ENCODE measurements around the gene RASAL1. TPM values are rescaled to one million over a fixed set of nuclear protein-coding genes. Genes with fewer than 3 reads are reported as not detected.

Gene RASAL1
- total and polyA plus RNA-seq, 5 experiments from 2014 or later, result 0.13 to 0.76 (median 0.44) TPM

GRCh38 chr12:113058553-113058952 is 77.0 kb downstream of the RASAL1 start:
- Mint-ChIP-seq H3K9me3 (no peaks in the 10 kb centered on the region), H3K36me3 (peaks cover 0 to 2% (median 0%) of the 10 kb centered on the region in 3 donors), H3K27ac (no peak overlapping the region), H3K4me3 (peak overlapping the region in 1 of 10 donors; percentile 16), H3K4me1 (peaks cover 6 to 31% (median 15%) of the 10 kb centered on the region in 4 donors), H3K27me3 (peaks cover 0 to 2% (median 0%) of the 10 kb centered on the region in 5 donors)
- POLR2A ChIA-PET, result no interaction called here
- ATAC-seq (no peak), DNase-seq (no peak)

GRCh38 chr12:113057565-113058485 is 77.7 kb downstream of the RASAL1 start:
- H3K4me1 Mint-ChIP-seq, result peaks cover 10 to 33% (median 19%) of the 10 kb centered on the region in 4 donors
- peak overlapping the region in 4 of 10 donors; percentile 24 to 41 (median 30) for H3K27ac Mint-ChIP-seq
- POLR2A ChIA-PET, result no interaction called here
- peaks cover 0 to 2% (median 0%) of the 10 kb centered on the region in 5 donors for H3K27me3 Mint-ChIP-seq
- ATAC-seq (no peak), DNase-seq (no peak)
- H3K4me3 Mint-ChIP-seq, result peak overlapping the region; percentile 29 to 84 (median 68)
- H3K36me3 Mint-ChIP-seq, result peaks cover 0 to 2% (median 0%) of the 10 kb centered on the region in 3 donors
- H3K9me3 Mint-ChIP-seq, result no peaks in the 10 kb centered on the region

DNA sequence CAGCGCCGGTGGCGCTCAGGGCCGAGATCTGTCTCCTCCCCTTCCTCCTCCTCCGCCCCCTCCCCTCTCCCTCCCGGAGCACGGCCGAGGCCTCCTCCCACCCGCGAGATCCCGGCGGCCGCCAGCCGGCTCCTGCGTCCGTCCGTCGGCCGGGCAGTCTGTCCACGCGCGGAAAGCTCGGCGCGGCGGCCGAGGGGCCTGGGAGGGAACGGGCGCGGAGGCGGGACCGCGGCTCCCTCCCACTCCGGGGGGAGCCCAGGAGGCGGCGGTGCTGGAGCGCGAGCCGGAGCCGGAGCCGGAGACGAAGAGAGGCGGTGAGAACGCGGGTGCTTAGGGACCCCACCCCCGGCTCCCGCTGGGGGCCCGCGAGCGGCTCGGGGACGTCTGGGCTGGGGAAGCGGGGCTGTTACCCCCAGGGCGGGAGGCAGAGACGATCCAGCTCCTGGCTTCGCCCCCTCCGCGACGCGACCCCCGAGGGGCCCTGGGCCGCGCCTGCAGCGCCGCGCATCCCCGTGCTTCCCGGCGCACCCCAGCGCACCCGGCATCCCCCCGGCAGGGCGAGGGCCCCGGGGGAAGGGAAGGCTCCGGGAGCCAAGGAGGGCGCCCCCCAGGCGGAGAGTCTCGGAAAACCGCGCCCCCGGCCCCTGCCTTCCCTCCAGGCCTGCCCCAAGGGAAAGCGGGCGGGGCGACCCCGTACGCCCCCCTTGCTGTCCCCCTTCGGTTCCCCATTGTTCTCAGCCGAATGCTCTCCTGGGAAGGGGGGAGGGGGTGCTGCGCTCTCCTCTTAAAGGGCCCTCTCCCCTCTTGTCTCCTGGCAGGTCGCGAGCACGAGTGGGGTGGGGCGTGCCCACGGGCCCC is 78.7 kb downstream of the RASAL1 start, which contains the start of gene DTX1:
Gene DTX1 (plus strand): TSS at position 100 of the 858 bp plus-strand sequence. CDS start 1,463 bp downstream, outside the sequence.
- Mint-ChIP-seq H3K4me1 (peaks cover 10 to 33% (median 28%) of the 10 kb centered on the region in 4 donors), H3K9me3 (no peaks in the 10 kb centered on the region), H3K27me3 (peaks cover 0 to 2% (median 0%) of the 10 kb centered on the region in 5 donors), H3K36me3 (peaks cover 0 to 2% (median 0%) of the 10 kb centered on the region in 3 donors), H3K4me3 (peak within 1 kb of the TSS; percentile 73 to 89 (median 77)), H3K27ac (peak within 1 kb of the TSS in 9 of 10 donors; percentile 11 to 77 (median 39))
- peak in 8 of 10 donors; percentile 4 to 39 (median 32) for DNase-seq
- POLR2A ChIA-PET, result no interaction called here
- ATAC-seq, result peak; percentile 78 to 91

DNA sequence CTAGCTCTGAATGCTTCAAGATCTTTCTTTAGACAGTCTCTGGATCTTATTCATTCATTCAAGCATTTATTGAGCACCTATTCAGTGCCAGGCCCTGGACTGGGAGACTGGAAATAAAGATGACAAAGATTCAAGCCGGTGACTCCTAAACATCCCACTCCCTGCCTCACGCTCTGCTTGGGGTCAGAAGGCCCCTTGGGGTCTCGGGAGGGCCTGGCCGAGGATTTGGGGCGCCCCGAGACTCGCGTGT is 79.3 kb downstream of the RASAL1 start:
- Mint-ChIP-seq H3K27me3 (peaks cover 0 to 2% (median 0%) of the 10 kb centered on the region in 5 donors), H3K36me3 (peaks cover 0 to 2% (median 0%) of the 10 kb centered on the region in 3 donors), H3K4me3 (peak overlapping the region; percentile 73 to 89 (median 77)), H3K9me3 (no peaks in the 10 kb centered on the region), H3K4me1 (peaks cover 10 to 38% (median 29%) of the 10 kb centered on the region in 4 donors), H3K27ac (peak overlapping the region in 9 of 10 donors; percentile 11 to 77 (median 39))
- POLR2A ChIA-PET, result interaction anchor here (0.7 kb wide), 1 partner anchor 33 kb away, joined by 3 read pairs; no protein-coding TSS in a partner anchor
- ATAC-seq (no peak), DNase-seq (no peak)

- Mint-ChIP-seq H3K9me3 (no peaks in the 10 kb centered on the region), H3K27ac (peak overlapping the region in 9 of 10 donors; percentile 11 to 77 (median 39)), H3K27me3 (peaks cover 0 to 2% (median 0%) of the 10 kb centered on the region in 5 donors), H3K4me3 (peak overlapping the region; percentile 73 to 89 (median 77)), H3K4me1 (peaks cover 7 to 43% (median 28%) of the 10 kb centered on the region in 4 donors), H3K36me3 (no peaks in the 10 kb centered on the region)
- DNase-seq, result no peak
- ATAC-seq, result no peak
- POLR2A ChIA-PET, result interaction anchor here (0.7 kb wide), 1 partner anchor 33 kb away, joined by 3 read pairs; no protein-coding TSS in a partner anchor
Observed at GRCh38 chr12:113055594-113056380, 79.8 kb downstream of the RASAL1 start.

GRCh38 chr12:113054948-113055486 is 80.5 kb downstream of the RASAL1 start:
- Mint-ChIP-seq H3K4me3 (peak overlapping the region; percentile 7 to 74 (median 60)), H3K9me3 (no peaks in the 10 kb centered on the region), H3K27me3 (peaks cover 0 to 2% (median 0%) of the 10 kb centered on the region in 5 donors), H3K4me1 (peaks cover 11 to 50% (median 31%) of the 10 kb centered on the region in 4 donors), H3K36me3 (no peaks in the 10 kb centered on the region), H3K27ac (peak overlapping the region in 2 of 10 donors; percentile 4 to 36)
- no peak for ATAC-seq
- POLR2A ChIA-PET, result no interaction called here
- no peak for DNase-seq

GRCh38 chr12:113052326-113052725 is 83.2 kb downstream of the RASAL1 start:
- POLR2A ChIA-PET, result no interaction called here
- H3K4me3 Mint-ChIP-seq, result no peak overlapping the region

GRCh38 chr12:113051759-113052158 is 83.8 kb downstream of the RASAL1 start:
- no peak overlapping the region for H3K4me3 Mint-ChIP-seq
- peak overlapping the region in 2 of 10 donors; percentile 10 to 53 for H3K27ac Mint-ChIP-seq
- peaks cover 0 to 2% (median 0%) of the 10 kb centered on the region in 5 donors for H3K27me3 Mint-ChIP-seq
- H3K4me1 Mint-ChIP-seq, result peaks cover 18 to 62% (median 46%) of the 10 kb centered on the region in 4 donors
- DNase-seq, result no peak
- POLR2A ChIA-PET, result no interaction called here
- no peaks in the 10 kb centered on the region for H3K9me3 Mint-ChIP-seq
- no peak for ATAC-seq
- H3K36me3 Mint-ChIP-seq, result no peaks in the 10 kb centered on the region

More at GRCh38 chr12:113052326-113052725, 83.2 kb downstream of the RASAL1 start:
- no peaks in the 10 kb centered on the region for H3K9me3 Mint-ChIP-seq
- peaks cover 18 to 62% (median 46%) of the 10 kb centered on the region in 4 donors for H3K4me1 Mint-ChIP-seq
- no peak for ATAC-seq
- peaks cover 0 to 2% (median 0%) of the 10 kb centered on the region in 5 donors for H3K27me3 Mint-ChIP-seq
- no peaks in the 10 kb centered on the region for H3K36me3 Mint-ChIP-seq
- DNase-seq, result no peak
- H3K27ac Mint-ChIP-seq, result peak overlapping the region in 5 of 10 donors; percentile 10 to 53 (median 22)

DNA sequence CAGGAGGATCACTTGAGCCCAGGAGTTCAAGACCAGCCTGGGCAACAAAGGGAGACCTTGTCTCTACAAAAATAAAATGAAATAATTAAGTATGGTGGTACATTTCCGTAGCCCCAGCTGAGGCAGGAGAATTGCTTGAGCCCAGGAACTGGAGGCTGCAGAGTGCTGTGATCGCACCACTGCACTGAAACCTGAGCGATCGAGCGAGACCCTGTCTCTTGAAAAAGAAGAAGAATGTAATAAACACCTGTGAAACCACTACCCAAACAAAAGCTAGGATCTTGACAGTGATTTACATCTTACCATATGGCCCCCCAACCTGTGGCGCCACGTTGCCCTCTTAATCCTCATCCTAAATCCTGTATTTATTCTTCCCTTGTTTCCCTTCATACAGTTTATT is 84.8 kb downstream of the RASAL1 start:
- no peak overlapping the region for H3K4me3 Mint-ChIP-seq
- H3K36me3 Mint-ChIP-seq, result no peaks in the 10 kb centered on the region
- peaks cover 0 to 2% (median 0%) of the 10 kb centered on the region in 5 donors for H3K27me3 Mint-ChIP-seq
- peak overlapping the region in 3 of 10 donors; percentile 41 to 56 (median 49) for H3K27ac Mint-ChIP-seq
- peaks cover 15 to 56% (median 41%) of the 10 kb centered on the region in 4 donors for H3K4me1 Mint-ChIP-seq
- DNase-seq (no peak), ATAC-seq (no peak)
- no peaks in the 10 kb centered on the region for H3K9me3 Mint-ChIP-seq
- POLR2A ChIA-PET, result interaction anchor here (1.0 kb wide), 1 partner anchor 125 kb away, joined by 4 read pairs; no protein-coding TSS in a partner anchor

- peak overlapping the region in 1 of 10 donors; percentile 34 for H3K4me3 Mint-ChIP-seq
- POLR2A ChIA-PET, result interaction anchor here (1.0 kb wide), 1 partner anchor 125 kb away, joined by 4 read pairs; no protein-coding TSS in a partner anchor
- peak overlapping the region in 3 of 10 donors; percentile 39 to 49 (median 41) for H3K27ac Mint-ChIP-seq
- H3K27me3 Mint-ChIP-seq, result peaks cover 0 to under 1% (median 0%) of the 10 kb centered on the region in 5 donors
- ATAC-seq, result no peak
- no peaks in the 10 kb centered on the region for H3K36me3 Mint-ChIP-seq
- H3K4me1 Mint-ChIP-seq, result peaks cover 17 to 54% (median 38%) of the 10 kb centered on the region in 4 donors
- DNase-seq, result no peak
- no peaks in the 10 kb centered on the region for H3K9me3 Mint-ChIP-seq
Observed at GRCh38 chr12:113049976-113050742, 85.4 kb downstream of the RASAL1 start.
